Panc1 (cell line): ENCODE results near the gene LMNTD2.

Source experiments
- CTCF ChIP-seq: fragments of 450-650 bp; IDR thresholded peaks from 2 replicates; pipeline ENCODE4 v1.5.1; 2017; ENCODE audit warnings: mild to moderate bottlenecking
- POLR2AphosphoS5 ChIP-seq: IDR thresholded peaks from 2 replicates; pipeline ENCODE4 v1.6.1; 2012; ENCODE audit warnings: mild to moderate bottlenecking, low read depth, low read length, moderate library complexity
- REST ChIP-seq, 2 experiments: IDR thresholded peaks; 2 replicates each; pipeline ENCODE4 v1.6.1; 2011 to 2012; ENCODE audit warnings: low read depth in 2 of 2, control low read depth in 1 of 2, low read length in 1 of 2, mild to moderate bottlenecking in 1 of 2, moderate library complexity in 1 of 2; ENCODE audit not compliant: insufficient read depth in 1 of 2
- SIN3A ChIP-seq: IDR thresholded peaks from 2 replicates; pipeline ENCODE4 v1.6.1; 2012; ENCODE audit warnings: low read depth, mild to moderate bottlenecking, low read length, moderate library complexity, borderline replicate concordance; ENCODE audit not compliant: insufficient read depth
- TCF7L2 ChIP-seq: IDR thresholded peaks from 2 replicates; pipeline ENCODE4 v1.6.1; 2011; ENCODE audit warnings: mild to moderate bottlenecking, low read depth, low read length, inconsistent platforms

GRCh38 chr11:535210-535518, 25.4 kb downstream of the LMNTD2 start:
- TF ChIP-seq TCF7L2 (no peak), CTCF (no peak), POLR2AphosphoS5 (no peak), REST (IDR thresholded peaks at IDR 0.05; ENCODE audit: insufficient read depth in 1 of 2, low read depth in 2 of 2, low read length in 1 of 2) (no peak), SIN3A (no peak)
